Calu3 (cell line): ENCODE measurements around the gene DEXI. TPM values are rescaled to one million over a fixed set of nuclear protein-coding genes. Genes with fewer than 3 reads are reported as not detected.
A peak's percentile ranks its signal among the peaks of the same experiment; 100 is the strongest.

Experiments
- BruUV-seq: library from RNA; stranded (reverse); fragments of 400-500 nt; replicated peaks from 2 replicates; lab custom pipeline; 2021; lab: Mats Ljungman, UMichigan
- CTCF ChIA-PET: fragments of 300-600 bp; sonication (Branson Sonifier 250); formaldehyde crosslinking; loops from one replicate; lab custom pipeline; 2022; ENCODE audit warnings: antibody characterized with exemption; lab: Charles Lee
- DNase-seq: peaks from one replicate; pipeline ENCODE4 v3.0.0; 2022
- H3K27ac Mint-ChIP-seq: one replicate; pipeline ENCODE4 v1.8.0; 2022; ENCODE audit warnings: mixed read lengths; ENCODE audit not compliant: unreplicated experiment
- H3K27me3 Mint-ChIP-seq: one replicate; pipeline ENCODE4 v1.8.0; 2022; ENCODE audit warnings: mixed read lengths; ENCODE audit not compliant: unreplicated experiment
- H3K36me3 Mint-ChIP-seq: one replicate; pipeline ENCODE4 v1.8.0; 2022; ENCODE audit warnings: mild to moderate bottlenecking, moderate library complexity, mixed read lengths; ENCODE audit not compliant: insufficient read depth, unreplicated experiment
- H3K4me1 Mint-ChIP-seq: one replicate; pipeline ENCODE4 v1.8.0; 2022; ENCODE audit warnings: mild to moderate bottlenecking, low read depth, mixed read lengths; ENCODE audit not compliant: unreplicated experiment
- H3K4me3 Mint-ChIP-seq: one replicate; pipeline ENCODE4 v1.8.0; 2022; ENCODE audit warnings: mild to moderate bottlenecking, low read depth, moderate library complexity, mixed read lengths; ENCODE audit not compliant: unreplicated experiment
- H3K9me3 Mint-ChIP-seq: one replicate; pipeline ENCODE4 v1.8.0; 2022; ENCODE audit warnings: low read depth, mixed read lengths; ENCODE audit not compliant: unreplicated experiment
- CTCF ChIP-seq: fragments of 200-600 bp; IDR thresholded peaks from one replicate; pipeline ENCODE4 v1.8.0; 2022; ENCODE audit warnings: antibody characterized with exemption; ENCODE audit not compliant: unreplicated experiment
- intact Hi-C: fragments of 100-400 bp; cut with micrococcal nuclease; formaldehyde crosslinking; loops from one replicate; pipeline ENCODE4 v1.10.0; 2022; ENCODE audit not compliant: unreplicated experiment
- total RNA-seq: library from RNA; stranded (reverse); gene quantifications from 2 replicates; pipeline ENCODE4 v1.2.3, GENCODE V29; 2022

DEXI gene
- total RNA-seq, 1 experiment from 2014 or later, result 32.3 TPM

- CTCF ChIA-PET, result no interaction called here
- H3K4me1 Mint-ChIP-seq, result peaks cover 72% of the 10 kb centered on the region
- intact Hi-C loops, result no loop called here
- H3K4me3 Mint-ChIP-seq, result no peak overlapping the region
- H3K9me3 Mint-ChIP-seq, result no peaks in the 10 kb centered on the region
- TF ChIP-seq CTCF, result peak; percentile 73
- DNase-seq, result peak; percentile 40
- BruUV-seq, result no TSS peak
- H3K27ac Mint-ChIP-seq, result peak overlapping the region; percentile 47
- peaks cover 21% of the 10 kb centered on the region for H3K36me3 Mint-ChIP-seq
- H3K27me3 Mint-ChIP-seq, result no peaks in the 10 kb centered on the region
These were observed 46.0 kb upstream of the DEXI start for GRCh38 chr16:10988164-10988803.

GRCh38 chr16:10987361-10988163 is 45.3 kb upstream of the DEXI start:
- Mint-ChIP-seq H3K9me3 (no peaks in the 10 kb centered on the region), H3K36me3 (peaks cover 21% of the 10 kb centered on the region), H3K27me3 (no peaks in the 10 kb centered on the region), H3K4me3 (no peak overlapping the region), H3K27ac (peak overlapping the region; percentile 3), H3K4me1 (peaks cover 72% of the 10 kb centered on the region)
- no peak for DNase-seq
- no peak for TF ChIP-seq CTCF
- no TSS peak for BruUV-seq
- intact Hi-C loops, result no loop called here
- CTCF ChIA-PET, result interaction anchor here (0.7 kb wide), 1 partner anchor 39 kb away, joined by 3 read pairs; no protein-coding TSS in a partner anchor

- Mint-ChIP-seq H3K36me3 (peaks cover 4% of the 10 kb centered on the region), H3K27me3 (no peaks in the 10 kb centered on the region), H3K4me3 (no peak overlapping the region), H3K4me1 (peaks cover 43% of the 10 kb centered on the region), H3K27ac (no peak overlapping the region), H3K9me3 (no peaks in the 10 kb centered on the region)
- DNase-seq, result no peak
- intact Hi-C loops, result no loop called here
- no TSS peak for BruUV-seq
- no peak for TF ChIP-seq CTCF
- CTCF ChIA-PET, result interaction anchor here (1.6 to 2.8 kb wide), 3 partner anchors 13 to 272 kb away, joined by 3 to 25 read pairs (median 5); partner anchors contain the start of gene SOCS1
These were observed 42.2 kb upstream of the DEXI start for GRCh38 chr16:10984509-10984908.

- no peak overlapping the region for H3K4me3 Mint-ChIP-seq
- H3K27me3 Mint-ChIP-seq, result no peaks in the 10 kb centered on the region
- intact Hi-C loops, result no loop called here
- peak; percentile 60 for DNase-seq
- H3K9me3 Mint-ChIP-seq, result no peaks in the 10 kb centered on the region
- H3K36me3 Mint-ChIP-seq, result peaks cover 4% of the 10 kb centered on the region
- no TSS peak for BruUV-seq
- no peak overlapping the region for H3K27ac Mint-ChIP-seq
- H3K4me1 Mint-ChIP-seq, result peaks cover 33% of the 10 kb centered on the region
- CTCF ChIA-PET, result interaction anchor here (0.5 to 2.8 kb wide), 9 partner anchors 9 to 604 kb away, joined by 3 to 25 read pairs (median 5); partner anchors contain the start of gene SOCS1
- TF ChIP-seq CTCF, result no peak
These were observed 40.9 kb upstream of the DEXI start for GRCh38 chr16:10983159-10983558.
